Cardiac muscle cell (in vitro differentiated cells and primary cell): ENCODE measurements around the gene STEAP4. TPM values are rescaled to one million over a fixed set of nuclear protein-coding genes. Genes with fewer than 3 reads are reported as not detected.

Experiments
- DNase-seq, 2 donors: peaks; one replicate each; pipeline versions ENCODE4 v3.0.0 to v3.0.0-alpha.2; 2010 to 2017; ENCODE audit warnings: low read depth in 1 of 2, low spot score in 1 of 2
- H3K27ac ChIP-seq: fragments of 200-600 bp; sonication (generic); 2 replicates; pipeline ENCODE4 v1.5.1; 2016
- H3K27me3 ChIP-seq: fragments of 200-600 bp; sonication (generic); 2 replicates; pipeline ENCODE4 v1.6.0; 2016; ENCODE audit warnings: control low read depth
- H3K36me3 ChIP-seq: fragments of 200-600 bp; sonication (generic); 2 replicates; pipeline ENCODE4 v1.5.1; 2016; ENCODE audit warnings: control low read depth
- H3K4me1 ChIP-seq: fragments of 200-600 bp; sonication (generic); 2 replicates; pipeline ENCODE4 v1.8.1; 2017; ENCODE audit warnings: low read depth, mild to moderate bottlenecking, mixed run types
- H3K4me3 ChIP-seq: fragments of 200-600 bp; sonication (generic); 2 replicates; pipeline ENCODE4 v1.5.1; 2016; ENCODE audit warnings: mild to moderate bottlenecking
- H3K9me3 ChIP-seq: fragments of 200-600 bp; sonication (generic); 2 replicates; pipeline ENCODE4 v1.5.1; 2017; ENCODE audit warnings: low read depth, mild to moderate bottlenecking, control low read depth
- CTCF ChIP-seq: IDR thresholded peaks from 2 replicates; pipeline ENCODE4 v1.5.1; 2012; ENCODE audit warnings: low read depth, mild to moderate bottlenecking, low read length
- polyA plus RNA-seq: library from polyadenylated mRNA; unstranded; fragments of >200 nt; fragmentation: Nextera tagmentation; extraction: Ambion mirVana; gene quantifications from 2 replicates; pipeline ENCODE4 v1.2.1, GENCODE V29; 2016
- total RNA-seq: library from RNA; depleted of rRNA; stranded (reverse); fragments of >200 nt; gene quantifications from 2 replicates; pipeline ENCODE4 v1.2.3, GENCODE V29; 2016

STEAP4 gene
- total and polyA plus RNA-seq, 2 experiments from 2014 or later = not detected

GRCh38 chr7:88307412-88307811 lies 718 bp upstream of the STEAP4 start:
- no peak overlapping the region for H3K27ac ChIP-seq
- H3K9me3 ChIP-seq = no peaks in the 10 kb centered on the region
- DNase-seq = no peak
- H3K4me3 ChIP-seq = no peak overlapping the region
- H3K4me1 ChIP-seq = no peaks in the 10 kb centered on the region
- no peak for TF ChIP-seq CTCF
- peaks cover 42% of the 10 kb centered on the region for H3K27me3 ChIP-seq
- H3K36me3 ChIP-seq = no peaks in the 10 kb centered on the region

- Histone ChIP-seq H3K4me1 (no peaks in the 10 kb centered on the region), H3K36me3 (no peaks in the 10 kb centered on the region), H3K27ac (no peak overlapping the region), H3K4me3 (no peak overlapping the region), H3K9me3 (no peaks in the 10 kb centered on the region), H3K27me3 (peaks cover 42% of the 10 kb centered on the region)
- no peak for TF ChIP-seq CTCF
- no peak for DNase-seq
Observed at GRCh38 chr7:88305044-88305443, 1.6 kb downstream of the STEAP4 start.

GRCh38 chr7:88302486-88302885 lies 4.2 kb downstream of the STEAP4 start:
- H3K4me1 ChIP-seq = no peaks in the 10 kb centered on the region
- H3K4me3 ChIP-seq = no peak overlapping the region
- no peaks in the 10 kb centered on the region for H3K9me3 ChIP-seq
- peak in 1 of 2 donors; percentile 18 for DNase-seq
- H3K36me3 ChIP-seq = no peaks in the 10 kb centered on the region
- no peak for TF ChIP-seq CTCF
- peaks cover 32% of the 10 kb centered on the region for H3K27me3 ChIP-seq
- no peak overlapping the region for H3K27ac ChIP-seq

- no peak for TF ChIP-seq CTCF
- Histone ChIP-seq H3K27ac (no peak overlapping the region), H3K9me3 (no peaks in the 10 kb centered on the region), H3K4me3 (no peak overlapping the region), H3K27me3 (peaks cover 27% of the 10 kb centered on the region), H3K36me3 (no peaks in the 10 kb centered on the region), H3K4me1 (no peaks in the 10 kb centered on the region)
- DNase-seq = no peak
Observed at GRCh38 chr7:88301924-88302323, 4.8 kb downstream of the STEAP4 start.

- TF ChIP-seq CTCF = no peak
- Histone ChIP-seq H3K4me1 (no peaks in the 10 kb centered on the region), H3K27me3 (peaks cover 12% of the 10 kb centered on the region), H3K4me3 (no peak overlapping the region), H3K27ac (no peak overlapping the region), H3K36me3 (no peaks in the 10 kb centered on the region), H3K9me3 (no peaks in the 10 kb centered on the region)
- no peak for DNase-seq
Observed at GRCh38 chr7:88300401-88300945, 6.2 kb downstream of the STEAP4 start.

GRCh38 chr7:88299126-88299525 lies 7.6 kb downstream of the STEAP4 start:
- Histone ChIP-seq H3K4me3 (no peak overlapping the region), H3K27ac (no peak overlapping the region), H3K27me3 (no peaks in the 10 kb centered on the region), H3K4me1 (no peaks in the 10 kb centered on the region), H3K36me3 (no peaks in the 10 kb centered on the region), H3K9me3 (no peaks in the 10 kb centered on the region)
- DNase-seq = no peak
- no peak for TF ChIP-seq CTCF
